NB4 (cell line): Measurements from ENCODE around the gene PNMA6F.

ENCODE experiments used
- DNase-seq: peaks from one replicate; pipeline ENCODE4 v3.0.0; 2010; ENCODE audit warnings: low read depth
- H3K4me3 ChIP-seq: one replicate; pipeline ENCODE4 v1.5.1; 2011; ENCODE audit warnings: mild to moderate bottlenecking, low read depth, low read length, moderate library complexity
- CTCF ChIP-seq: IDR thresholded peaks from one replicate; pipeline ENCODE4 v1.5.1; 2012; ENCODE audit warnings: low read depth, low read length
- MAX ChIP-seq: IDR thresholded peaks from 2 replicates; pipeline ENCODE4 v1.6.1; 2011; ENCODE audit warnings: low read depth, low read length
- MYC ChIP-seq: IDR thresholded peaks from 2 replicates; pipeline ENCODE4 v1.6.1; 2011; ENCODE audit warnings: low read depth, low read length
- POLR2A ChIP-seq: IDR thresholded peaks from 2 replicates; pipeline ENCODE4 v1.6.1; 2011; ENCODE audit warnings: mild to moderate bottlenecking; ENCODE audit not compliant: insufficient read length; ENCODE audit errors: extremely low read depth

The PNMA6F gene

GRCh38 chrX:153321381-153322124 is at the start of gene PNMA6F:
TSS of gene PNMA6F (minus strand) at chrX:153321767. CDS start at chrX:153320674, 1,093 bp downstream.
- TF ChIP-seq CTCF, result no peak
- TF ChIP-seq MYC, result no peak
- no peak for TF ChIP-seq POLR2A
- no peak for TF ChIP-seq MAX
- no peak within 1 kb of the TSS for H3K4me3 ChIP-seq
- DNase-seq, result no peak

- H3K4me3 ChIP-seq, result no peak overlapping the region
- no peak for DNase-seq
- TF ChIP-seq CTCF (no peak), POLR2A (no peak)
Measured at GRCh38 chrX:153371256-153371655, 49.7 kb upstream of the PNMA6F start.

GRCh38 chrX:153370293-153371055 is 48.9 kb upstream of the PNMA6F start:
- no peak for TF ChIP-seq MAX
- no peak for TF ChIP-seq POLR2A
- H3K4me3 ChIP-seq, result no peak overlapping the region
- no peak for DNase-seq

- no peak for DNase-seq
- no peak for TF ChIP-seq MYC
- TF ChIP-seq MAX, result no peak
- no peak for TF ChIP-seq POLR2A
- no peak for TF ChIP-seq CTCF
- H3K4me3 ChIP-seq, result no peak overlapping the region
Measured at GRCh38 chrX:153366878-153367538, 45.4 kb upstream of the PNMA6F start.

GRCh38 chrX:153366119-153366518 is 44.6 kb upstream of the PNMA6F start:
- no peak overlapping the region for H3K4me3 ChIP-seq
- no peak for TF ChIP-seq MYC
- TF ChIP-seq MAX, result no peak
- no peak for TF ChIP-seq CTCF
- TF ChIP-seq POLR2A, result no peak
- no peak for DNase-seq

GRCh38 chrX:153365670-153366069 is 44.1 kb upstream of the PNMA6F start:
- H3K4me3 ChIP-seq, result no peak overlapping the region
- DNase-seq, result no peak
- TF ChIP-seq MAX (no peak), CTCF (no peak), MYC (no peak), POLR2A (no peak)
